GM12878 (cell line): ENCODE measurements around the gene HTRA3. TPM values are rescaled to one million over a fixed set of nuclear protein-coding genes. Genes with fewer than 3 reads are reported as not detected.

Experiments
- ATAC-seq: fragments of 200-7000 bp; cut with Tn5 transposase; 3 replicates; pipeline ENCODE4 v1.9.1; 2020; ENCODE audit warnings: mild to moderate bottlenecking, moderate library complexity
- BruUV-seq: library from RNA; stranded (reverse); fragments of 400-500 nt; replicated peaks from 2 replicates; lab custom pipeline; 2021; lab: Mats Ljungman, UMichigan
- CTCF ChIA-PET: fragments of 300-600 bp; sonication (Branson Sonifier 250); formaldehyde crosslinking; extraction: SDS; loops from one replicate; lab custom pipeline; 2021; ENCODE audit warnings: inconsistent platforms; lab: Yijun Ruan, JAX
- POLR2A ChIA-PET: fragments of 350-600 bp; formaldehyde crosslinking; extraction: SDS; loops from one replicate; lab custom pipeline; 2021; ENCODE audit warnings: inconsistent platforms; lab: Charles Lee
- RAD21 ChIA-PET: fragments of 300-600 bp; sonication (Branson Sonifier 250); formaldehyde crosslinking; loops from one replicate; lab custom pipeline; 2023; ENCODE audit warnings: antibody characterized with exemption; ENCODE audit not compliant: unreplicated experiment; lab: Charles Lee
- SMC1A ChIA-PET: fragments of 300-600 bp; sonication (Branson Sonifier 250); formaldehyde crosslinking; loops from one replicate; lab custom pipeline; 2023; ENCODE audit not compliant: unreplicated experiment, uncharacterized antibody; lab: Charles Lee
- DNase-seq: peaks from one replicate; pipeline ENCODE4 v3.0.0-alpha.2; 2011; ENCODE audit warnings: low read depth, low spot score
- FAIRE-seq: peaks from 3 replicates; lab custom pipeline; 2011; peaks lifted over from hg19 to GRCh38; lab: Jason Lieb, UNC
- H2AFZ ChIP-seq: 2 replicates; pipeline ENCODE4 v1.6.0; 2011; ENCODE audit warnings: low read depth, low read length, control low read depth; ENCODE audit not compliant: control insufficient read depth
- H3K27ac ChIP-seq: 2 replicates; pipeline ENCODE4 v1.5.1; 2011; ENCODE audit warnings: control low read depth; ENCODE audit not compliant: control insufficient read depth, insufficient read depth
- H3K27me3 ChIP-seq, 2 experiments: replicated peaks in 1 of 2; 2 replicates each; pipeline versions ENCODE4 v1.6.0 to v1.6.1; 2011; ENCODE audit warnings: low read length in 1 of 2; ENCODE audit not compliant: control insufficient read depth in 2 of 2, insufficient read depth in 2 of 2
- H3K36me3 ChIP-seq, 2 experiments: 2 replicates each; pipeline ENCODE4 v1.5.1; 2011; ENCODE audit warnings: low read length in 1 of 2; ENCODE audit not compliant: control insufficient read depth in 2 of 2, insufficient read depth in 2 of 2
- H3K4me1 ChIP-seq: 2 replicates; pipeline ENCODE4 v1.6.1; 2011; ENCODE audit warnings: mild to moderate bottlenecking, low read length, moderate library complexity, mixed read lengths; ENCODE audit not compliant: control insufficient read depth, insufficient read depth
- H3K4me2 ChIP-seq: 2 replicates; pipeline ENCODE4 v1.6.0; 2011; ENCODE audit warnings: control low read depth; ENCODE audit not compliant: control insufficient read depth, insufficient read depth
- H3K4me3 ChIP-seq: fragments of 200-600 bp; sonication (generic); 2 replicates; pipeline ENCODE4 v1.5.1; 2016
- H3K79me2 ChIP-seq: 2 replicates; pipeline ENCODE4 v1.6.0; 2011; ENCODE audit warnings: low read length; ENCODE audit not compliant: control insufficient read depth, insufficient read depth
- H3K9ac ChIP-seq: 2 replicates; pipeline ENCODE4 v1.8.0; 2011; ENCODE audit warnings: low read length, control low read depth, mixed read lengths; ENCODE audit not compliant: control insufficient read depth, insufficient read depth
- H3K9me3 ChIP-seq: replicated peaks from 3 replicates; pipeline ENCODE4 v1.5.1; 2011; ENCODE audit warnings: mild to moderate bottlenecking, low read length; ENCODE audit not compliant: control insufficient read depth, insufficient read depth
- H4K20me1 ChIP-seq: 2 replicates; pipeline ENCODE4 v1.6.0; 2011; ENCODE audit not compliant: control insufficient read depth, insufficient read depth
- CUX1 ChIP-seq: IDR thresholded peaks from 2 replicates; pipeline ENCODE4 v1.6.1; 2012; ENCODE audit warnings: improper control_type of control experiment, low read depth, low read length; ENCODE audit not compliant: insufficient replicate concordance
- HDAC6 ChIP-seq: fragments of 200-600 bp; sonication (generic); IDR thresholded peaks from one replicate; pipeline ENCODE4 v1.8.0; 2017; ENCODE audit warnings: antibody characterized with exemption; ENCODE audit not compliant: unreplicated experiment
- IRF3 ChIP-seq: fragments of 450-650 bp; IDR thresholded peaks from 2 replicates; pipeline ENCODE4 v1.6.1; 2014; ENCODE audit warnings: mild to moderate bottlenecking
- KAT2A ChIP-seq: conservative IDR thresholded peaks from 2 replicates; pipeline ENCODE4 v1.6.1; 2011; ENCODE audit warnings: low read depth, low read length; ENCODE audit not compliant: control insufficient read depth
- NRF1 ChIP-seq: conservative IDR thresholded peaks from 2 replicates; pipeline ENCODE4 v1.6.1; 2011; ENCODE audit warnings: mild to moderate bottlenecking, low read depth, low read length, improper control_type of control experiment
- PAX8 ChIP-seq: fragments of 450-650 bp; IDR thresholded peaks from 2 replicates; pipeline ENCODE4 v1.6.1; 2017; ENCODE audit warnings: mild to moderate bottlenecking, moderate library complexity
- POLR2AphosphoS5 ChIP-seq: IDR thresholded peaks from 2 replicates; pipeline ENCODE4 v1.6.1; 2011; ENCODE audit warnings: mild to moderate bottlenecking, low read length, inconsistent platforms
- SUPT20H ChIP-seq: IDR thresholded peaks from 2 replicates; pipeline ENCODE4 v1.6.1; 2011; ENCODE audit warnings: low read depth, mild to moderate bottlenecking, low read length, moderate library complexity, borderline replicate concordance; ENCODE audit not compliant: control insufficient read depth
- TBL1XR1 ChIP-seq: IDR thresholded peaks from 2 replicates; pipeline ENCODE4 v1.6.1; 2012; ENCODE audit warnings: low read depth, low read length, improper control_type of control experiment
- ZNF207 ChIP-seq: fragments of 450-650 bp; IDR thresholded peaks from 2 replicates; pipeline ENCODE4 v1.6.1; 2014; ENCODE audit warnings: antibody characterized with exemption, mild to moderate bottlenecking, borderline replicate concordance
- WGBS: methylation state at CpG from one replicate; pipeline ENCODE4 v1.1.6; 2016; ENCODE audit warnings: low lambda C conversion rate; ENCODE audit not compliant: insufficient replicate concordance, insufficient coverage; ENCODE audit errors: missing lambda C conversion rate; 5-methylcytosine and 5-hydroxymethylcytosine counted together
- in situ Hi-C: fragments of 300-500 bp; cut with MboI; formaldehyde crosslinking; loops from 9 replicates; pipeline ENCODE4 v1.14.3; 2018; ENCODE audit warnings: mixed read lengths
- intact Hi-C: fragments of 100-400 bp; cut with micrococcal nuclease; formaldehyde crosslinking; loops from one replicate; pipeline ENCODE4 v1.14.2; 2022; ENCODE audit not compliant: unreplicated experiment
- polyA plus RNA-seq, 11 experiments: library from polyadenylated mRNA; depleted of rRNA in 4 of 11; unstranded in 6 of 11; stranded (reverse) in 5 of 11; fragments of >200 nt; fragmentation: Nextera tagmentation in 4 of 11; fragmentation: Illumina TruSeq in 1 of 11; extraction: Ambion mirVana in 4 of 11; extraction: Trizol in 1 of 11; gene quantifications; 1 replicate in 1 of 11; 2 replicates in 10 of 11; pipeline versions ENCODE4 v1.2.1 to v1.2.3, GENCODE V29; 2011 to 2016; ENCODE audit warnings: inconsistent platforms in 2 of 11, missing spikeins in 2 of 11, low read depth in 1 of 11
- total RNA-seq, 4 experiments: library from RNA; depleted of rRNA in 3 of 4; stranded (reverse); fragments of >200 nt in 3 of 4; fragmentation: Illumina TruSeq in 1 of 4; extraction: Trizol in 1 of 4; gene quantifications; 2 replicates each; pipeline versions ENCODE4 v1.2.1 to v1.2.3, GENCODE V29; 2013 to 2021

The HTRA3 gene
- total and polyA plus RNA-seq, 10 of the 15 experiments (the other 5 are each of a cell fraction or from before 2014, with no cell fraction given): 0.04 to 1.2 (median 0.08) TPM; not detected in 7

GRCh38 chr4:8297691-8298485 lies 28.3 kb downstream of the HTRA3 start:
- Histone ChIP-seq H4K20me1 (no peaks in the 10 kb centered on the region; the same call in 1 of the 2 replicates), H3K4me3 (no peak overlapping the region), H3K79me2 (no peaks in the 10 kb centered on the region), H2AFZ (no peak overlapping the region), H3K27me3 (no peaks in the 10 kb centered on the region), H3K4me1 (no peaks in the 10 kb centered on the region), H3K9ac (no peak overlapping the region), H3K4me2 (no peak overlapping the region), H3K9me3 (no peaks in the 10 kb centered on the region), H3K27ac (no peak overlapping the region), H3K36me3 (no peaks in the 10 kb centered on the region)
- TF ChIP-seq POLR2AphosphoS5 (no peak), KAT2A (no peak), PAX8 (no peak)
- no peak for DNase-seq
- POLR2A ChIA-PET: no interaction called here
- intact Hi-C loops (no loop called here), in situ Hi-C loops (no loop called here)
- SMC1A ChIA-PET: no interaction called here
- no peak for ATAC-seq
- no peak for FAIRE-seq
- CTCF ChIA-PET: no interaction called here
- RAD21 ChIA-PET: no interaction called here
- WGBS: 52% methylated on average over 19 of the region's 20 CpGs
- BruUV-seq: no TSS peak

- FAIRE-seq (no peak), DNase-seq (no peak), ATAC-seq (no peak)
- H3K79me2 ChIP-seq: no peaks in the 10 kb centered on the region
- no peak overlapping the region for H3K4me3 ChIP-seq
- no peaks in the 10 kb centered on the region; the same call in 1 of the 2 replicates for H4K20me1 ChIP-seq
- H3K4me2 ChIP-seq: no peak overlapping the region
- intact Hi-C loops (no loop called here), in situ Hi-C loops (no loop called here)
- no TSS peak for BruUV-seq
- CTCF ChIA-PET: interaction anchor here (0.6 to 1.1 kb wide), 3 partner anchors 9 to 124 kb away, joined by 3 to 4 read pairs (median 3); no protein-coding TSS in a partner anchor
- 0% methylated on average over 1 of the region's 1 CpG for WGBS
- no peaks in the 10 kb centered on the region for H3K9me3 ChIP-seq
- SMC1A ChIA-PET: interaction anchor here (1.0 kb wide), 1 partner anchor 123 kb away, joined by 3 read pairs; no protein-coding TSS in a partner anchor
- H2AFZ ChIP-seq: no peak overlapping the region
- H3K4me1 ChIP-seq: no peaks in the 10 kb centered on the region
- no peak overlapping the region for H3K9ac ChIP-seq
- RAD21 ChIA-PET: no interaction called here
- no peaks in the 10 kb centered on the region for H3K27me3 ChIP-seq
- POLR2A ChIA-PET: no interaction called here
- H3K36me3 ChIP-seq: no peaks in the 10 kb centered on the region
- H3K27ac ChIP-seq: no peak overlapping the region
- TF ChIP-seq CUX1 (no peak), ZNF207 (no peak), HDAC6 (no peak), POLR2AphosphoS5 (no peak), SUPT20H (no peak), IRF3 (no peak), NRF1 (no peak), TBL1XR1 (no peak)
These were observed 31.3 kb downstream of the HTRA3 start for GRCh38 chr4:8300832-8301231.
